Muscle layer of duodenum (tissue), 2 donors: Measurements from ENCODE around the gene CA5A.
"Not testable (repeated sequence)": the region's sequence is repeated elsewhere in the genome, so short reads cannot be mapped to it uniquely, and the experiment has no call there.

ENCODE experiments used
- H3K27ac ChIP-seq: one replicate; pipeline ENCODE4 v1.7.0; 2013; ENCODE audit warnings: mild to moderate bottlenecking, low read length
- H3K27me3 ChIP-seq: one replicate; pipeline ENCODE4 v1.7.0; 2013; ENCODE audit warnings: low read depth, mild to moderate bottlenecking, control low read depth, low read length
- H3K36me3 ChIP-seq, 2 donors: one replicate each; pipeline ENCODE4 v1.7.0; 2013; ENCODE audit warnings: low read length in 2 of 2, control low read depth in 1 of 2, mild to moderate bottlenecking in 1 of 2; ENCODE audit not compliant: insufficient read depth in 2 of 2, control insufficient read depth in 1 of 2
- H3K4me1 ChIP-seq, 2 donors: one replicate each; pipeline ENCODE4 v1.7.0; 2013; ENCODE audit warnings: low read length in 2 of 2, mild to moderate bottlenecking in 2 of 2, control low read depth in 1 of 2, moderate library complexity in 1 of 2; ENCODE audit not compliant: insufficient read depth in 2 of 2, control insufficient read depth in 1 of 2
- H3K4me3 ChIP-seq, 2 donors: one replicate each; pipeline ENCODE4 v1.7.0; 2013; ENCODE audit warnings: low read length in 2 of 2, low read depth in 1 of 2, mild to moderate bottlenecking in 1 of 2
- H3K9me3 ChIP-seq, 2 donors: one replicate each; pipeline ENCODE4 v1.7.0; 2013; ENCODE audit warnings: low read length in 2 of 2, control low read depth in 1 of 2, mild to moderate bottlenecking in 1 of 2; ENCODE audit not compliant: control insufficient read depth in 1 of 2
- donor health status: healthy.

CA5A gene

GRCh38 chr16:87868254-87869029 is 67.9 kb downstream of the CA5A start:
- H3K9me3 ChIP-seq, H3K36me3 ChIP-seq, H3K27ac ChIP-seq, H3K27me3 ChIP-seq, H3K4me1 ChIP-seq: not testable (repeated sequence)
- H3K4me3 ChIP-seq = peak overlapping the region; percentile 56 to 69

- H3K4me3 ChIP-seq, H3K27ac ChIP-seq, H3K27me3 ChIP-seq, H3K9me3 ChIP-seq, H3K4me1 ChIP-seq, H3K36me3 ChIP-seq: not testable (repeated sequence)
Observed at GRCh38 chr16:87865902-87866555, 70.3 kb downstream of the CA5A start.

GRCh38 chr16:87864331-87864989 is 71.9 kb downstream of the CA5A start:
- Histone ChIP-seq H3K27me3 (no peaks in the 10 kb centered on the region), H3K36me3 (no peaks in the 10 kb centered on the region), H3K4me1 (peaks cover 0 to 7% of the 10 kb centered on the region in 2 donors), H3K9me3 (no peaks in the 10 kb centered on the region), H3K4me3 (no peak overlapping the region), H3K27ac (no peak overlapping the region)

GRCh38 chr16:87863327-87863635 is 73.0 kb downstream of the CA5A start:
- H3K4me1 ChIP-seq, H3K4me3 ChIP-seq, H3K36me3 ChIP-seq, H3K27me3 ChIP-seq, H3K27ac ChIP-seq, H3K9me3 ChIP-seq: not testable (repeated sequence)

- H3K27ac ChIP-seq, H3K9me3 ChIP-seq, H3K4me3 ChIP-seq, H3K4me1 ChIP-seq, H3K27me3 ChIP-seq, H3K36me3 ChIP-seq: not testable (repeated sequence)
Observed at GRCh38 chr16:87862597-87863326, 73.6 kb downstream of the CA5A start.

- H3K4me3 ChIP-seq, H3K27ac ChIP-seq, H3K27me3 ChIP-seq, H3K36me3 ChIP-seq, H3K9me3 ChIP-seq, H3K4me1 ChIP-seq: not testable (repeated sequence)
Observed at GRCh38 chr16:87861300-87862099, 74.8 kb downstream of the CA5A start.

- Histone ChIP-seq H3K27me3 (no peaks in the 10 kb centered on the region), H3K4me3 (no peak overlapping the region), H3K27ac (no peak overlapping the region), H3K36me3 (no peaks in the 10 kb centered on the region), H3K4me1 (peaks cover 0 to 7% of the 10 kb centered on the region in 2 donors), H3K9me3 (no peaks in the 10 kb centered on the region)
Observed at GRCh38 chr16:87860553-87861299, 75.6 kb downstream of the CA5A start.

- H3K4me1 ChIP-seq = peaks cover 2 to 12% of the 10 kb centered on the region in 2 donors
- not testable (repeated sequence) for H3K4me3 ChIP-seq, H3K27me3 ChIP-seq, H3K36me3 ChIP-seq, H3K27ac ChIP-seq, H3K9me3 ChIP-seq
Observed at GRCh38 chr16:87858151-87858993, 78.0 kb downstream of the CA5A start.

- Histone ChIP-seq H3K27ac (no peak overlapping the region), H3K36me3 (peaks cover 0 to 8% of the 10 kb centered on the region in 2 donors), H3K27me3 (no peaks in the 10 kb centered on the region), H3K4me1 (peaks cover 8 to 20% of the 10 kb centered on the region in 2 donors), H3K9me3 (no peaks in the 10 kb centered on the region), H3K4me3 (no peak overlapping the region)
Observed at GRCh38 chr16:87856791-87857228, 79.5 kb downstream of the CA5A start.
